ENCODE data around the gene TNK1. TPM values are rescaled to one million over a fixed set of nuclear protein-coding genes. Genes with fewer than 3 reads are reported as not detected.
"Not testable (repeated sequence)": the region's sequence is repeated elsewhere in the genome, so short reads cannot be mapped to it uniquely, and the experiment has no call there.

TNK1 gene
- polyA plus RNA-seq, 1 donor from 2014 or later: 0.83 TPM

GRCh38 chr17:7363311-7363710 is 17.6 kb upstream of the TNK1 start:
- no peak overlapping the region for H3K4me3 ChIP-seq (ENCODE audit: low read length)
- H2AFZ ChIP-seq (ENCODE audit: low read depth, low read length): no peak overlapping the region

GRCh38 chr17:7365963-7366362 is 14.9 kb upstream of the TNK1 start:
- not testable (repeated sequence) for H3K4me2 ChIP-seq (ENCODE audit: low read length); H3K79me2 ChIP-seq (replicated peaks; ENCODE audit: insufficient read depth, low read length); H3K27me3 ChIP-seq (ENCODE audit: insufficient read depth, low read depth, low read length); H2AFZ ChIP-seq (ENCODE audit: low read depth, low read length); H3K9me3 ChIP-seq (ENCODE audit: low read length); H3K9me2 ChIP-seq (ENCODE audit: insufficient read depth, low read length); H3K9ac ChIP-seq (ENCODE audit: low read length); H4K20me1 ChIP-seq (ENCODE audit: insufficient read depth); H3K4me3 ChIP-seq (ENCODE audit: low read length); H3K27ac ChIP-seq (ENCODE audit: low read length); H3K36me3 ChIP-seq (ENCODE audit: insufficient read depth, low read length); H3F3A ChIP-seq (ENCODE audit: insufficient read depth, low read length, poor library complexity, severe bottlenecking)

More at GRCh38 chr17:7363311-7363710, 17.6 kb upstream of the TNK1 start:
- Histone ChIP-seq H3K27ac (ENCODE audit: low read length) (no peak overlapping the region), H3K9me2 (ENCODE audit: insufficient read depth, low read length) (no peaks in the 10 kb centered on the region), H3K9ac (ENCODE audit: low read length) (no peak overlapping the region), H3K4me2 (ENCODE audit: low read length) (no peak overlapping the region), H3K27me3 (ENCODE audit: insufficient read depth, low read depth, low read length) (no peaks in the 10 kb centered on the region), H3K9me3 (ENCODE audit: low read length) (no peaks in the 10 kb centered on the region), H3K36me3 (ENCODE audit: insufficient read depth, low read length) (no peaks in the 10 kb centered on the region), H3K79me2 (replicated peaks; ENCODE audit: insufficient read depth, low read length) (no peaks in the 10 kb centered on the region), H3F3A (ENCODE audit: insufficient read depth, low read length, poor library complexity, severe bottlenecking) (no peaks in the 10 kb centered on the region), H4K20me1 (ENCODE audit: insufficient read depth) (no peaks in the 10 kb centered on the region)
- TF ChIP-seq POLR2AphosphoS5 (IDR thresholded peaks at IDR 0.05) (no peak), SMC3 (conservative IDR thresholded peaks at IDR 0.05; ENCODE audit: poor library complexity) (no peak), EZH2 (IDR thresholded peaks at IDR 0.05; ENCODE audit: borderline replicate concordance, insufficient read depth, low read length, poor library complexity, severe bottlenecking) (no peak)

- H3K27me3 ChIP-seq (ENCODE audit: insufficient read depth, low read depth, low read length): no peaks in the 10 kb centered on the region
- H3K4me3 ChIP-seq (ENCODE audit: low read length): no peak overlapping the region
- H2AFZ ChIP-seq (ENCODE audit: low read depth, low read length): no peak overlapping the region
- H3K9me2 ChIP-seq (ENCODE audit: insufficient read depth, low read length): no peaks in the 10 kb centered on the region
- no peaks in the 10 kb centered on the region for H3K36me3 ChIP-seq (ENCODE audit: insufficient read depth, low read length)
- H3K4me2 ChIP-seq (ENCODE audit: low read length): no peak overlapping the region
- H3K9ac ChIP-seq (ENCODE audit: low read length): no peak overlapping the region
- H4K20me1 ChIP-seq (ENCODE audit: insufficient read depth): no peaks in the 10 kb centered on the region
- H3F3A ChIP-seq (ENCODE audit: insufficient read depth, low read length, poor library complexity, severe bottlenecking): no peaks in the 10 kb centered on the region
- no peaks in the 10 kb centered on the region for H3K79me2 ChIP-seq (replicated peaks; ENCODE audit: insufficient read depth, low read length)
- H3K27ac ChIP-seq (ENCODE audit: low read length): no peak overlapping the region
- TF ChIP-seq EP300 (conservative IDR thresholded peaks at IDR 0.05; ENCODE audit: poor library complexity, severe bottlenecking) (no peak), REST (IDR thresholded peaks at IDR 0.05; ENCODE audit: borderline replicate concordance) (no peak), SMC3 (conservative IDR thresholded peaks at IDR 0.05; ENCODE audit: poor library complexity) (no peak), TAF1 (IDR thresholded peaks at IDR 0.05; ENCODE audit: low read depth) (no peak), RAD21 (conservative IDR thresholded peaks at IDR 0.05) (no peak), CTCF (IDR thresholded peaks at IDR 0.05; ENCODE audit: poor library complexity, severe bottlenecking) (no peak), EZH2 (IDR thresholded peaks at IDR 0.05; ENCODE audit: borderline replicate concordance, insufficient read depth, low read length, poor library complexity, severe bottlenecking) (no peak), POLR2AphosphoS5 (IDR thresholded peaks at IDR 0.05) (no peak), MXI1 (conservative IDR thresholded peaks at IDR 0.05; ENCODE audit: poor library complexity, severe bottlenecking) (no peak)
- no peaks in the 10 kb centered on the region for H3K9me3 ChIP-seq (ENCODE audit: low read length)
These were observed 13.8 kb upstream of the TNK1 start for GRCh38 chr17:7367083-7367482.

Measured in neural cell (in vitro differentiated cells).